Measurements from ENCODE around the gene EPHB1.

DNA sequence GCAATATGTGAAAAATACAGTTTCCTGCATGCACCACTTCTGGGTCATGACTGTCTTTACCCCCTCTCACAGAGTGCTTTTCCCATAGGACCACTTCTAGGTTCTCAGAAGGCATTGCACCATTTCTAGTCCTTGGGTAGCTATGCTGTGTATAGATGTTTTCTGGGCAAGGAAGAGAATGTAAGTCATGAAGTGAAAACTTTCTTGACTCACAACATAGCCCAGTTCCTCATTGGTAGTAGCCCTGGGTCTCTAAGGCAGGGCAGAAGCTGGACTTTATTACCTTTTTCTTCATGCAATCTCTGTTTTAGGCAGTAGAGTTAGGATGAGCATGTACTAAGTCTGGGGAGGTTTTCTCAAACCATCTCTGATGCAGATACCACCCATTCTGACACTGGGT, 203.1 kb downstream of the EPHB1 start:
- TF ChIP-seq CTCF (IDR thresholded peaks at IDR 0.05) (no peak), POLR2A (IDR thresholded peaks at IDR 0.05) (no peak)

Data from esophagus squamous epithelium (tissue), 4 donors.